ENCODE data around the gene TAF1D.
A peak's percentile ranks its signal among the peaks of the same experiment; 100 is the strongest.
"Not testable (repeated sequence)": the region's sequence is repeated elsewhere in the genome, so short reads cannot be mapped to it uniquely, and the experiment has no call there.

Gene TAF1D

GRCh38 chr11:93741094-93741881 is at the start of gene TAF1D, which contains the start of gene C11orf54:
Gene TAF1D (minus strand): TSS chr11:93741495. CDS start chr11:93739304, 2,191 bp downstream.
Gene C11orf54 (plus strand): TSS chr11:93741672. CDS start chr11:93747394, 5,722 bp downstream.
- peak; percentile 92 for DNase-seq (ENCODE audit: low spot score)
- TF ChIP-seq CTCF (IDR thresholded peaks at IDR 0.05; ENCODE audit: extremely low read depth, insufficient read depth, missing control alignments), result no peak
- in situ Hi-C loops (cut with MboI; ENCODE audit: low pct_unique_long_range_greater_than_20kb, low sequenced_read_pairs, unreplicated experiment), result no loop called here

- in situ Hi-C loops (cut with MboI; ENCODE audit: low pct_unique_long_range_greater_than_20kb, low sequenced_read_pairs, unreplicated experiment), result no loop called here
- no peak for TF ChIP-seq CTCF (IDR thresholded peaks at IDR 0.05; ENCODE audit: extremely low read depth, insufficient read depth, missing control alignments)
- no peak for DNase-seq (ENCODE audit: low spot score)
Observed at GRCh38 chr11:93784935-93785360, 43.7 kb upstream of the TAF1D start.

GRCh38 chr11:93784145-93784934 is 43.0 kb upstream of the TAF1D start, which contains the start of gene MED17:
Gene MED17 (plus strand): TSS chr11:93784282. CDS start chr11:93784514, 232 bp downstream.
- peak; percentile 92 for DNase-seq (ENCODE audit: low spot score)
- in situ Hi-C loops (cut with MboI; ENCODE audit: low pct_unique_long_range_greater_than_20kb, low sequenced_read_pairs, unreplicated experiment), result no loop called here
- TF ChIP-seq CTCF (IDR thresholded peaks at IDR 0.05; ENCODE audit: extremely low read depth, insufficient read depth, missing control alignments), result peak; percentile 21

- in situ Hi-C loops (cut with MboI; ENCODE audit: low pct_unique_long_range_greater_than_20kb, low sequenced_read_pairs, unreplicated experiment), result no loop called here
- TF ChIP-seq CTCF (IDR thresholded peaks at IDR 0.05; ENCODE audit: extremely low read depth, insufficient read depth, missing control alignments), result no peak
- DNase-seq (ENCODE audit: low spot score), result no peak
Observed at GRCh38 chr11:93783765-93784144, 42.5 kb upstream of the TAF1D start.

GRCh38 chr11:93783362-93783761 is 42.1 kb upstream of the TAF1D start:
- TF ChIP-seq CTCF (IDR thresholded peaks at IDR 0.05; ENCODE audit: extremely low read depth, insufficient read depth, missing control alignments), result no peak
- in situ Hi-C loops (cut with MboI; ENCODE audit: low pct_unique_long_range_greater_than_20kb, low sequenced_read_pairs, unreplicated experiment), result no loop called here
- DNase-seq (ENCODE audit: low spot score), result no peak

GRCh38 chr11:93775289-93775688 is 34.0 kb upstream of the TAF1D start:
- in situ Hi-C loops (cut with MboI; ENCODE audit: low pct_unique_long_range_greater_than_20kb, low sequenced_read_pairs, unreplicated experiment), result no loop called here
- peak; percentile 15 for TF ChIP-seq CTCF (IDR thresholded peaks at IDR 0.05; ENCODE audit: extremely low read depth, insufficient read depth, missing control alignments)
- no peak for DNase-seq (ENCODE audit: low spot score)

- DNase-seq (ENCODE audit: low spot score); in situ Hi-C loops (cut with MboI; ENCODE audit: low pct_unique_long_range_greater_than_20kb, low sequenced_read_pairs, unreplicated experiment): not testable (repeated sequence)
Observed at GRCh38 chr11:93774560-93774959, 33.3 kb upstream of the TAF1D start.
